ENCODE results near the gene USP10. TPM values are rescaled to one million over a fixed set of nuclear protein-coding genes. Genes with fewer than 3 reads are reported as not detected.

The USP10 gene
- total RNA-seq, 1 experiment from 2014 or later = 132 TPM

DNA sequence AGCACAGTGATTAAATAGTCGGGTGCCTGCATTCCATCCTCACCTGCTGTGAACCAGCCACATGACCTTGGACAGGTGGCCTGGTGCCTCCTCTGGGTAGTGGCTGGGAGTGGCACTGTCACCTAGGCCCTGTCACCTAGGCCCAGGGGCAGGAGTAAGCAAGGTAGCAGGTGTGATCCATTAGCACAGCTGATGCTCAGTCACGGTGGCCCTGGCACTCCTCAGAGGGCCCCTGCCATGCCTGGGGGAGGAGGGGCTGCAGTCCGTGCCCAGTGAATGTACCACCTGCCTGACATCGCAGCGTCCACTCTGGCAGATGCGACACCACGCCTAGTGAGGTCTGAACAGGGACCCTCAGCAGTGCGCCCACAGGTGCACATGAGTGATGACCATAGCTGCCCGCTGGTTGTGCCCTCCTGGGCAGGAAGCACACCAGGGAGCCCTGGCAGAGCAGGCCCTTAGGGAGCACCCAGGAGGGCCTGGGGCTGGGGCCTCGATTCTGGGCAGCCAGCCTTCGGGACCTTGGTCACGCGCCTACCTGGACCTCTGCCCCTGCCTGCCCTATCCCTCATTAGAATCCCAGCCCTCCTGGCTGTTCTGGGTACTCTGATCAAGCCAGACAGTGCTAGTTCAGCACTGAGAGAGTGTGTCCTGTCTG is 86.9 kb downstream of the USP10 start:
- Histone ChIP-seq H3K4me3 (ENCODE audit: insufficient read depth, low read depth, low read length) (no peak overlapping the region), H3K36me3 (replicated peaks; ENCODE audit: control insufficient read depth, insufficient read depth, low read length) (no peaks in the 10 kb centered on the region), H3K27me3 (ENCODE audit: control insufficient read depth, insufficient read depth, low read length) (no peaks in the 10 kb centered on the region)
- no peak for DNase-seq

DNA sequence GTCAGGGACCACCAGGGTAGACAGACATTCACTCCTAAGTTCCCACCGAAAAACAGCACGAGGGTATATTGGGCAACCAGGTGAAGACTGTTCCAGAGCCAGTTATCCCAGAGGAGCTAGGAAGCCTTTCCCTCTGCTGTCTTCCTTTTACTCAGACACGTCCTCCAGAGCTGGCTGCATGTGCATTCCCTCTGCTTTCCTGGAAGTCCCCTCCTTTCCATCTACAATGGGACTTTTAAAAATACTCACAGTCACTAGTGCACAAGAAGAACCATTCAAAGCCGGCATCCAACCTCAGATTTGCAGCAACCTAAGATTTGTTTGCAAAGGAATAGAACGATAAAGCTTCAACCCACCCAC is 87.4 kb downstream of the USP10 start:
- no peaks in the 10 kb centered on the region for H3K27me3 ChIP-seq (ENCODE audit: control insufficient read depth, insufficient read depth, low read length)
- H3K4me3 ChIP-seq (ENCODE audit: insufficient read depth, low read depth, low read length) = no peak overlapping the region
- H3K36me3 ChIP-seq (replicated peaks; ENCODE audit: control insufficient read depth, insufficient read depth, low read length) = no peaks in the 10 kb centered on the region
- DNase-seq = no peak

GRCh38 chr16:84788920-84789391 is 89.2 kb downstream of the USP10 start:
- DNase-seq = no peak
- Histone ChIP-seq H3K4me3 (ENCODE audit: insufficient read depth, low read depth, low read length) (no peak overlapping the region), H3K27me3 (ENCODE audit: control insufficient read depth, insufficient read depth, low read length) (no peaks in the 10 kb centered on the region), H3K36me3 (replicated peaks; ENCODE audit: control insufficient read depth, insufficient read depth, low read length) (no peaks in the 10 kb centered on the region)

DNA sequence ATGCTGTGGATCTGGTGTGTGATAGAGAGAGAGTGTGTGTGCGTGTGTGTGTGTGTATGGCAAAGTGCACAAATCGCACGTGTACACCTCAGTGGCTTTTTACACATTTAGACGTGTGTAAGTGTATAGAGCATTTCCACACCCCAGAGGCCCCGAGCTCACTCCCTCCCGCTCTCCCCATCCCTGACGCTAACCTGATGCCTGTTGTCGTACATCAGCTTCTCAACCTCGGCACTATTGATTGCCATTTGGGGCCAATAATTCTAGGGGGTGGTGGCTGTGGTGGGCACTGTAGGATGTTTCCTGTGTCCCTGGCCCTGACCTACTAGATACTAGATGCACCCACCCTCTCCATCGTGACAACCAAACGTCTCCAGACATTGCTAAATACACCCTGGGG is 89.6 kb downstream of the USP10 start:
- H3K36me3 ChIP-seq (replicated peaks; ENCODE audit: control insufficient read depth, insufficient read depth, low read length) = no peaks in the 10 kb centered on the region
- DNase-seq = no peak

GRCh38 chr16:84790301-84790700 is 90.5 kb downstream of the USP10 start:
- DNase-seq = no peak
- H3K4me3 ChIP-seq (ENCODE audit: insufficient read depth, low read depth, low read length) = no peak overlapping the region
- H3K36me3 ChIP-seq (replicated peaks; ENCODE audit: control insufficient read depth, insufficient read depth, low read length) = no peaks in the 10 kb centered on the region
- no peaks in the 10 kb centered on the region for H3K27me3 ChIP-seq (ENCODE audit: control insufficient read depth, insufficient read depth, low read length)

More for the DNA sequence above, 89.6 kb downstream of the USP10 start:
- no peaks in the 10 kb centered on the region for H3K27me3 ChIP-seq (ENCODE audit: control insufficient read depth, insufficient read depth, low read length)
- no peak overlapping the region for H3K4me3 ChIP-seq (ENCODE audit: insufficient read depth, low read depth, low read length)

DNA sequence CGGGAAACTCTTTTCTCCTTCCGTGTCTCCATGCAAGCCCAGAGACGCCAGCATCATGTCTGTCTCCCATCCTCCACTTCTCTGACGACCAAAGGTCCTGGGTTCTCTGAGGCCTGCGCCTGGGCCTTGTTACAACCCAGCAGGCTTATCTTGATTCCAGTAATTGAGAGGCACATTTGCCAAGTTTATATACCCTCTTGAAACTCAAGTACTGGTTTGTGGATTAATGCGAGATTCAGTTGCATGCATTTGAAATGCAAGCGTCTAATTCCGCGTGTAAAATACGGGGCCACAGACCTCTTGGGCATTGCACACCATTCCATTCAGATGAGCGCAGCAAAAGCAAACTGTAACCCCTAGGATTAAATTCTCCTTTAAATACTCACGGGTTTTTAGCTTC is 91.3 kb downstream of the USP10 start:
- Histone ChIP-seq H3K36me3 (replicated peaks; ENCODE audit: control insufficient read depth, insufficient read depth, low read length) (no peaks in the 10 kb centered on the region), H3K4me3 (ENCODE audit: insufficient read depth, low read depth, low read length) (no peak overlapping the region), H3K27me3 (ENCODE audit: control insufficient read depth, insufficient read depth, low read length) (no peaks in the 10 kb centered on the region)
- no peak for DNase-seq

DNA sequence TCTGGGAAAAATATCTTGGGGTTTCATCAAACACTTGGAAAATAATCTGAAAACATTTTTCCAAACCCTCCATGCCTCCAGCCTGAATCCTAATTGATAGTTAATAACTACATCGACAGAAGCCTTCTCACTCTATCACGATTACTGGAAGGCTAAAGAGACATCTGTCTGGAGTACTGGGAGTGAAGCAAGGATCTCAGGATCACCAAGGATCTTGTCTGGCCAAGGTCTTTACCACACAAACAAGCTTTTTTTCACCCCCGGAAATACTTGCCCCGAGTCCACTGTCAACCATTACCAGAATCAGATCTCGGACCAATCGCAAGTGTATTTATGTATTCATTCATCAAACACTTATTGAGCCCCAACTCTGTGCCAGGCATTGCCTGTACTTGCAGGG is 91.7 kb downstream of the USP10 start:
- DNase-seq = no peak
- no peaks in the 10 kb centered on the region for H3K36me3 ChIP-seq (replicated peaks; ENCODE audit: control insufficient read depth, insufficient read depth, low read length)
- no peak overlapping the region for H3K4me3 ChIP-seq (ENCODE audit: insufficient read depth, low read depth, low read length)
- no peaks in the 10 kb centered on the region for H3K27me3 ChIP-seq (ENCODE audit: control insufficient read depth, insufficient read depth, low read length)

- Histone ChIP-seq H3K36me3 (replicated peaks; ENCODE audit: control insufficient read depth, insufficient read depth, low read length) (no peaks in the 10 kb centered on the region), H3K27me3 (ENCODE audit: control insufficient read depth, insufficient read depth, low read length) (no peaks in the 10 kb centered on the region), H3K4me3 (ENCODE audit: insufficient read depth, low read depth, low read length) (no peak overlapping the region)
- no peak for DNase-seq
These were observed 94.4 kb downstream of the USP10 start for GRCh38 chr16:84794186-84794585.

DNA sequence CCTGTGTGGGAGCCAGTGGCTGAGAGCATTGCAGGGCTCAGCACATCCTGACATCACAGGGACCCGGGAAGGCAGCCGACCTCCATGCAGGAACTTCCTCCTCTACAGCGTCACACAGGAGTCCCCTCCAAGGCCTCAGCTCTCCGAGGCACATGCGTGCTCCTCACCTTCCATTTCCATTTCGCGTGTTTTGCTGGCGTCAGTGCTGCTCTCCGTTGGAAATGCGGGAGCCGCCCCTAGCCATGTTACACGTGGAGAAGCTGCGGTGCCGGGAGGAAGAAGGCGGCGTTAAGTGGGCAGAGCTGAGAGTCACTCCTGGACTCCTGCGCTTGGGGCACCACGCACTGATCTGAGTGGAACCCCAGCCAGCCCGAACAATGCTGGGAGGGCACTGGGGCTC is 94.8 kb downstream of the USP10 start:
- no peaks in the 10 kb centered on the region for H3K27me3 ChIP-seq (ENCODE audit: control insufficient read depth, insufficient read depth, low read length)
- no peaks in the 10 kb centered on the region for H3K36me3 ChIP-seq (replicated peaks; ENCODE audit: control insufficient read depth, insufficient read depth, low read length)
- no peak for DNase-seq
- H3K4me3 ChIP-seq (ENCODE audit: insufficient read depth, low read depth, low read length) = no peak overlapping the region

- Histone ChIP-seq H3K36me3 (replicated peaks; ENCODE audit: control insufficient read depth, insufficient read depth, low read length) (no peaks in the 10 kb centered on the region), H3K27me3 (ENCODE audit: control insufficient read depth, insufficient read depth, low read length) (no peaks in the 10 kb centered on the region), H3K4me3 (ENCODE audit: insufficient read depth, low read depth, low read length) (no peak overlapping the region)
- DNase-seq = no peak
These were observed 95.7 kb downstream of the USP10 start for GRCh38 chr16:84795329-84796053.

DNA sequence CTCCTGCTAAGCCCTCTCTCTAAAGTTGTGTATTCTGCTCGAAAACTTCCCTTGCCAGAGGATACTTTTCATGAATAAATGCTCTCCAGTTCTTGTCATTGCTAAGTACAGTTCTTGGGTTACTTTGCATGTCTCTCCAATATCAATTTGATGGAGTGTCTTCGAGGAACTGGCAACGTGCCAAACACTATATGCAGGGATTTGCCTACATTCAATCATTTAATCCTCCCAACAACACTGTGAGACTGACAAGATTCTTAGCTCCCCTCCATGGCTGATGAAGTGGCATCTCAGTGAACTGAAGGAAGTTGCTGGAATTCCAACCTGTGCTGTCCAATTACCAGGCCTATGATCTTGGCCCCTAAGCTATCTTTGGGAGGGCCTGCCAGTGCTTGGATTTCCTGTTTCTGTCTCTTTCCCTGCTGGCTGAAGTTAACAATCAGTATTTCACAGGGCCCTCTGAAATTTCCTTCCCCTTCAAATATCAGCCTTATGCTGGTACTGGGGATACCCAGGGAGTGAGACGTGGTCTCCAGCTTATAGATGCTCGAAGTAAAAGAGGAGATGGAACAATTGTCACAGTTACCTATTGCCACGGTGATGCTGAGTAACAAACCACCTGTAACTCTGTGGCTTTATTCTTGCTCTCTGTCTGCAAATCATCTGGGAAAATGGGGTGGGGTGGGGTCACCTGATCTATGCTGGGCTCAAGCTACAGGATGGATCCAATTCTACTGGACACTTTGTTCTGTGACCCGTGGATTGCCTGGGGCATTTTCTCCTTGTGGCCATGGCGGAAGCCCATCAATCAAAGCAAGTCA is 100.6 kb downstream of the USP10 start:
- H3K36me3 ChIP-seq (replicated peaks; ENCODE audit: control insufficient read depth, insufficient read depth, low read length) = no peaks in the 10 kb centered on the region
- no peak overlapping the region for H3K4me3 ChIP-seq (ENCODE audit: insufficient read depth, low read depth, low read length)
- H3K27me3 ChIP-seq (ENCODE audit: control insufficient read depth, insufficient read depth, low read length) = no peaks in the 10 kb centered on the region
- no peak for DNase-seq

DNA sequence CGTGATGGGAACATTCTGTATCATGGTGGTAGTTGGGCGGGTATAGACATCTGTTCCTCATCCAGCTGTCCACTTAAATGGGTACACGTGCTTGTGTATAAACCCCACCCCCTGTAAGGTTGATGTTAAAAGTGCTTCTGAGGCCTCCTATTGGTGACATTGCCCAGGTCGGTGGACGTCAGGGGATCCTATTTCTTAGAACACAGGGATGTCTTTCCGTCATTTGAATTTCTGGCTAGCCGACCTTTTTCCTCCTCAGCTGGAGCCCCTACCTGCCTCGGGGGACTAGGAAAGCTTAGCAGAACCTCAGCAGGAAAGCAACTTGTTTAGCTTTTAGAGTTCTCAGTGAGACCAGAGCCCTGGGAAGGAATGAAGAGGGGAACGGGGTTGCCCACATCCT is 103.3 kb downstream of the USP10 start:
- no peaks in the 10 kb centered on the region for H3K27me3 ChIP-seq (ENCODE audit: control insufficient read depth, insufficient read depth, low read length)
- no peaks in the 10 kb centered on the region for H3K36me3 ChIP-seq (replicated peaks; ENCODE audit: control insufficient read depth, insufficient read depth, low read length)
- no peak overlapping the region for H3K4me3 ChIP-seq (ENCODE audit: insufficient read depth, low read depth, low read length)
- DNase-seq = peak; percentile 69

DNA sequence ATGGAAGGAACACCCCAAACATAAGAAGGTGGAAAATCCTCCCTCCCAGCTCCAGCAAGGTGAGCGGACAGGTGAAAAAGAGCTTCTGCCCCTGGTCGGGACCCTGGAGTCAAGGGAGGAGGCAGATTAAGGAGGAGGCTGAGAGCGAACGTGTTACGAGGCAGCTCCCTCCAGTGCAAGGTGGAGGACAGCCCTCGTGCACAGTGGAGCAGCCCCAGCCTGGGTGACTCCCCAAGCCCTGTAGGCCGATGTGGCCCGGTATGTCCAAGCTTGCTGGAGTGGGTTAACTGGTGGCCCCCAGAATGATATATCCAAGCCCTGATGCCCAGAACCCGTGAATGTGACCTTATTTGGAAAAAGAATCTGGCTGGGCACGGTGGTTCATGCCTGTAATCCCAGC is 104.5 kb downstream of the USP10 start:
- Histone ChIP-seq H3K4me3 (ENCODE audit: insufficient read depth, low read depth, low read length) (no peak overlapping the region), H3K36me3 (replicated peaks; ENCODE audit: control insufficient read depth, insufficient read depth, low read length) (no peaks in the 10 kb centered on the region), H3K27me3 (ENCODE audit: control insufficient read depth, insufficient read depth, low read length) (no peaks in the 10 kb centered on the region)
- DNase-seq = peak; percentile 34

DNA sequence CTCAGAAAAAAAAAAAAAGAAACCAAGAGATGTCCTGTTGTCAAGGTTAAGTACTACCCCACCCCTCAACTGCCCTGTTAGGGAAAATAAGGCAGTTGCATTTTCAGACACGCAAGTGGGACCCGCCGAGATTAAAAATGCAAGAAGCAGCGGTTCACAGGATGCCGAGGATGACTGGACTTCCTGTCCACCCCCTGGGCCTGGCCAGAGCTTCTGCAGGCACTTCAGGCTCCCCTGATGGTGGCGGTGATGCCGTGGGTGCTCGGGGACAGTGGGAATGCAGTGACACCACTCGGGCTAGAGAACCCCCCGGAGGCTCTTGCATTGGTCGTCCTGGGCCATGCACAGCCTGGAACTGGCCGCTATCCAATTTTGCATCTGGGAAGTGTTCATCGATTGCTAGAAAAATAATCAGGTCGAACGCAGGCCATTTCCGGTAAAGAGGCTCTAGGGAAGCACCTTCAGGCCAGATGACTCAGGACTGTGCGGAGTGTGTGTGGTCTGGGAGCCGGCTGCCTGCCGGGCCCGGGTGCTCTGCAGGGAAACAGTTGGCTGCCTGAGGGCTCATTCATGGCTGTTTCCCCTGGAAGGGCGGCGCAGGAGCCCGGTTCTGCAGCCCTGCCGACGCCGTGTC is 106.6 kb downstream of the USP10 start:
- peak; percentile 41 for DNase-seq
- Histone ChIP-seq H3K36me3 (replicated peaks; ENCODE audit: control insufficient read depth, insufficient read depth, low read length) (no peaks in the 10 kb centered on the region), H3K4me3 (ENCODE audit: insufficient read depth, low read depth, low read length) (no peak overlapping the region), H3K27me3 (ENCODE audit: control insufficient read depth, insufficient read depth, low read length) (no peaks in the 10 kb centered on the region; the same call in 1 of the 2 replicates)

Measured in H7 (cell line).